A549 (cell line): ENCODE results near the gene ADD1. TPM values are rescaled to one million over a fixed set of nuclear protein-coding genes. Genes with fewer than 3 reads are reported as not detected.

Source experiments
- ATAC-seq, 2 experiments: fragments of 200-7000 bp in 1 of 2; fragments of >200 bp in 1 of 2; cut with Nextera tagmentation in 1 of 2; cut with Tn5 transposase in 1 of 2; 3 replicates each; pipeline versions ENCODE4 v1.8.0 to v1.9.1; 2018 to 2020; ENCODE audit warnings: mild to moderate bottlenecking in 1 of 2, moderate library complexity in 1 of 2
- CTCF ChIA-PET: fragments of 300-600 bp; sonication (Branson Sonifier 250); formaldehyde crosslinking; extraction: SDS; loops from one replicate; lab custom pipeline; 2021; ENCODE audit warnings: antibody characterized with exemption, inconsistent platforms; lab: Yijun Ruan, JAX
- POLR2A ChIA-PET: fragments of 350-600 bp; formaldehyde crosslinking; extraction: SDS; loops from one replicate; lab custom pipeline; 2021; ENCODE audit warnings: antibody characterized with exemption, inconsistent platforms; lab: Yijun Ruan, JAX
- DNase-seq, 2 experiments: peaks; one replicate each; pipeline versions ENCODE4 v3.0.0 to v3.0.0-alpha.2; 2011 to 2016; ENCODE audit warnings: low read depth in 1 of 2, low spot score in 1 of 2
- FAIRE-seq: peaks from 2 replicates; lab custom pipeline; 2011; peaks lifted over from hg19 to GRCh38; lab: Jason Lieb, UNC
- H3K27ac ChIP-seq, 2 experiments: fragments of >200 bp; sonication (Bioruptor Twin); formaldehyde crosslinking; 3 replicates each; pipeline ENCODE4 v1.5.1; 2016 to 2017
- H3K4me1 ChIP-seq: fragments of >200 bp; sonication (Bioruptor Twin); formaldehyde crosslinking; 3 replicates; pipeline ENCODE4 v1.6.1; 2016
- H3K4me2 ChIP-seq: fragments of >200 bp; sonication (Bioruptor Twin); formaldehyde crosslinking; 3 replicates; pipeline ENCODE4 v1.6.1; 2016
- H3K4me3 ChIP-seq: fragments of >200 bp; sonication (Bioruptor Twin); formaldehyde crosslinking; 3 replicates; pipeline ENCODE4 v1.5.1; 2016
- H3K9me3 ChIP-seq: fragments of >200 bp; sonication (Bioruptor Twin); formaldehyde crosslinking; 3 replicates; pipeline ENCODE4 v1.6.1; 2016
- BHLHE40 ChIP-seq: IDR thresholded peaks from 2 replicates; pipeline ENCODE4 v1.6.1; 2012; ENCODE audit warnings: low read depth, low read length, inconsistent platforms
- CEBPB ChIP-seq, 2 experiments: fragments of >200 bp in 1 of 2; sonication (Bioruptor Twin) in 1 of 2; formaldehyde crosslinking in 1 of 2; IDR thresholded peaks; 2 replicates each; pipeline ENCODE4 v1.6.1; 2012 to 2016
- CHD2 ChIP-seq: fragments of 150-350 bp; IDR thresholded peaks from 2 replicates; pipeline ENCODE4 v1.6.1; 2014; ENCODE audit warnings: low read length; ENCODE audit not compliant: partially characterized antibody
- CHD4 ChIP-seq: fragments of 200-600 bp; sonication (generic); IDR thresholded peaks from 2 replicates; pipeline ENCODE4 v1.6.1; 2016; ENCODE audit warnings: antibody characterized with exemption, mild to moderate bottlenecking, borderline replicate concordance
- EP300 ChIP-seq, 2 experiments: fragments of >200 bp; sonication (Bioruptor Twin); formaldehyde crosslinking; IDR thresholded peaks; 2 replicates in 1 of 2; 3 replicates in 1 of 2; pipeline ENCODE4 v1.6.1; 2016 to 2017
- ESRRA ChIP-seq: fragments of 150-350 bp; IDR thresholded peaks from 2 replicates; pipeline ENCODE4 v1.6.1; 2014; ENCODE audit warnings: mild to moderate bottlenecking, low read length, borderline replicate concordance
- FOSL2 ChIP-seq, 2 experiments: fragments of 450-650 bp in 1 of 2; fragments of >200 bp in 1 of 2; sonication (Bioruptor Twin) in 1 of 2; formaldehyde crosslinking; IDR thresholded peaks; 2 replicates each; pipeline versions ENCODE4 v1.5.0 to v1.6.1; 2016 to 2020; ENCODE audit warnings: mild to moderate bottlenecking in 1 of 2, moderate library complexity in 1 of 2
- GATA3 ChIP-seq: IDR thresholded peaks from 2 replicates; pipeline ENCODE4 v1.6.1; 2012; ENCODE audit warnings: borderline replicate concordance
- HOXA7 ChIP-seq: fragments of 250-450 bp; sonication (Bioruptor Pico); IDR thresholded peaks from 2 replicates; pipeline ENCODE4 v1.5.0; 2020; ENCODE audit warnings: mild to moderate bottlenecking, moderate library complexity
- KDM1A ChIP-seq: fragments of 200-600 bp; sonication (generic); IDR thresholded peaks from 2 replicates; pipeline ENCODE4 v1.6.1; 2016; ENCODE audit warnings: low read depth, mild to moderate bottlenecking
- NFE2L2 ChIP-seq: fragments of 150-350 bp; conservative IDR thresholded peaks from 2 replicates; pipeline ENCODE4 v1.6.1; 2014; ENCODE audit warnings: low read length
- NR3C1 ChIP-seq: fragments of >200 bp; sonication (Bioruptor Twin); formaldehyde crosslinking; IDR thresholded peaks from 3 replicates; pipeline ENCODE4 v1.6.1; 2017
- PHF8 ChIP-seq: fragments of 200-600 bp; sonication (generic); IDR thresholded peaks from 2 replicates; pipeline ENCODE4 v1.6.1; 2016; ENCODE audit warnings: low read depth, mild to moderate bottlenecking, antibody characterized with exemption, moderate library complexity, borderline replicate concordance
- RARB ChIP-seq: fragments of 250-450 bp; sonication (Bioruptor Pico); IDR thresholded peaks from 2 replicates; pipeline ENCODE4 v1.8.0; 2021; ENCODE audit warnings: mild to moderate bottlenecking, moderate library complexity
- RFX5 ChIP-seq: fragments of 450-650 bp; IDR thresholded peaks from 2 replicates; pipeline ENCODE4 v1.7.1; 2014; ENCODE audit warnings: antibody characterized with exemption, mild to moderate bottlenecking, moderate library complexity
- SMC3 ChIP-seq: fragments of >200 bp; sonication (Bioruptor Twin); formaldehyde crosslinking; IDR thresholded peaks from 3 replicates; pipeline ENCODE4 v1.6.1; 2018; ENCODE audit warnings: inconsistent platforms
- SREBF2 ChIP-seq: fragments of 450-650 bp; IDR thresholded peaks from 2 replicates; pipeline ENCODE4 v1.6.1; 2014; ENCODE audit warnings: mild to moderate bottlenecking, moderate library complexity
- TFCP2L1 ChIP-seq: fragments of 250-450 bp; sonication (Bioruptor Pico); IDR thresholded peaks from 2 replicates; pipeline ENCODE4 v1.5.0; 2021; ENCODE audit warnings: mild to moderate bottlenecking
- ZC3H11A ChIP-seq: fragments of 450-650 bp; IDR thresholded peaks from 2 replicates; pipeline ENCODE4 v1.6.1; 2014; ENCODE audit warnings: antibody characterized with exemption, mild to moderate bottlenecking
- ZFP36 ChIP-seq: fragments of 450-650 bp; IDR thresholded peaks from 2 replicates; pipeline ENCODE4 v1.6.1; 2014; ENCODE audit warnings: borderline replicate concordance; ENCODE audit not compliant: partially characterized antibody
- ZSCAN20 ChIP-seq: fragments of 250-450 bp; sonication (Bioruptor Pico); IDR thresholded peaks from 2 replicates; pipeline ENCODE4 v1.8.0; 2022; ENCODE audit warnings: mild to moderate bottlenecking, moderate library complexity
- WGBS: methylation state at CpG from one replicate; pipeline ENCODE4 v1.1.6; 2017; ENCODE audit errors: missing lambda C conversion rate; 5-methylcytosine and 5-hydroxymethylcytosine counted together
- polyA plus RNA-seq, 4 experiments: library from polyadenylated mRNA; depleted of rRNA in 3 of 4; stranded (reverse); fragments of >200 nt; fragmentation: RNase III in 1 of 4; extraction: RNeasy Plus Mini Kit Qiagen cat#74134 plus additional on column Dnase treatment in 1 of 4; gene quantifications; 2 replicates in 3 of 4; 3 replicates in 1 of 4; pipeline ENCODE4 v1.2.3, GENCODE V29; 2011 to 2017
- TF ChIP-seq, protein P1 (sequence below): fragments of 200-600 bp; sonication (generic); IDR thresholded peaks from 2 replicates; pipeline ENCODE4 v1.6.1; 2016; ENCODE audit warnings: antibody characterized with exemption, mild to moderate bottlenecking, moderate library complexity
- TF ChIP-seq, protein P2 (sequence below): IDR thresholded peaks from 2 replicates; pipeline ENCODE4 v1.6.1; 2012; ENCODE audit warnings: low read depth, borderline replicate concordance
- TF ChIP-seq, protein P3 (sequence below): fragments of 250-450 bp; sonication (Bioruptor Pico); IDR thresholded peaks from 2 replicates; pipeline ENCODE4 v1.5.0; 2020; ENCODE audit warnings: low read depth, mild to moderate bottlenecking, moderate library complexity

The ADD1 gene
- polyA plus RNA-seq, 2 of the 4 experiments (the other 2 are of a cell fraction), result 59.7 to 60.3 TPM

DNA sequence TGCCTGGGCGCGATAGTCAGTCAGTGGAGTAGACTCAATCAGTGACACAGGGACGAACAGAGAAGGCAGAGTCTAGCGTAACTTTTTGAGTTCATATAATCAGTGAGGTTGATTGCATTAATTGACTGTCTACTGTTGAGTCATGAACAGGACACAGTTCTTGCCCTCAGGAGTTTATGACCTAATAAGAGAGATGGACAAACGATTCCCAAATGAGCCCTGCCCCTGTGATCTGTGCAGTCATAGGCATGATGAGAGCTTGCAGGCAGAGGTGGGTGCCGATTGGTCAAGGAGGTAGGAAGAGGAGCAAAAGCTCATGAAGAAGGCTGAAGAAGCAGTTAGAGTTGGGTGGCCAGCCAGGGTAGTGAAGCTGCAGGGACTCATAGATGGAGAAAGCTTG lies 57.1 kb downstream of the ADD1 start:
- no peak for ATAC-seq
- TF ChIP-seq ZFP36 (no peak), FOSL2 (IDR thresholded peaks at IDR 0.05) (no peak), FOSL2 (CRISPR knock-in tag; IDR thresholded peaks at IDR 0.05) (no peak), BHLHE40 (no peak), NR3C1 (no peak), RFX5 (no peak), SREBF2 (no peak), CHD2 (no peak), PHF8 (no peak), SMC3 (no peak), ZC3H11A (no peak), CHD4 (no peak), NFE2L2 (no peak), HOXA7 (no peak), RARB (no peak)
- TF ChIP-seq, protein P1, sequence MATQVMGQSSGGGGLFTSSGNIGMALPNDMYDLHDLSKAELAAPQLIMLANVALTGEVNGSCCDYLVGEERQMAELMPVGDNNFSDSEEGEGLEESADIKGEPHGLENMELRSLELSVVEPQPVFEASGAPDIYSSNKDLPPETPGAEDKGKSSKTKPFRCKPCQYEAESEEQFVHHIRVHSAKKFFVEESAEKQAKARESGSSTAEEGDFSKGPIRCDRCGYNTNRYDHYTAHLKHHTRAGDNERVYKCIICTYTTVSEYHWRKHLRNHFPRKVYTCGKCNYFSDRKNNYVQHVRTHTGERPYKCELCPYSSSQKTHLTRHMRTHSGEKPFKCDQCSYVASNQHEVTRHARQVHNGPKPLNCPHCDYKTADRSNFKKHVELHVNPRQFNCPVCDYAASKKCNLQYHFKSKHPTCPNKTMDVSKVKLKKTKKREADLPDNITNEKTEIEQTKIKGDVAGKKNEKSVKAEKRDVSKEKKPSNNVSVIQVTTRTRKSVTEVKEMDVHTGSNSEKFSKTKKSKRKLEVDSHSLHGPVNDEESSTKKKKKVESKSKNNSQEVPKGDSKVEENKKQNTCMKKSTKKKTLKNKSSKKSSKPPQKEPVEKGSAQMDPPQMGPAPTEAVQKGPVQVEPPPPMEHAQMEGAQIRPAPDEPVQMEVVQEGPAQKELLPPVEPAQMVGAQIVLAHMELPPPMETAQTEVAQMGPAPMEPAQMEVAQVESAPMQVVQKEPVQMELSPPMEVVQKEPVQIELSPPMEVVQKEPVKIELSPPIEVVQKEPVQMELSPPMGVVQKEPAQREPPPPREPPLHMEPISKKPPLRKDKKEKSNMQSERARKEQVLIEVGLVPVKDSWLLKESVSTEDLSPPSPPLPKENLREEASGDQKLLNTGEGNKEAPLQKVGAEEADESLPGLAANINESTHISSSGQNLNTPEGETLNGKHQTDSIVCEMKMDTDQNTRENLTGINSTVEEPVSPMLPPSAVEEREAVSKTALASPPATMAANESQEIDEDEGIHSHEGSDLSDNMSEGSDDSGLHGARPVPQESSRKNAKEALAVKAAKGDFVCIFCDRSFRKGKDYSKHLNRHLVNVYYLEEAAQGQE, result no peak
- TF ChIP-seq, protein P2, sequence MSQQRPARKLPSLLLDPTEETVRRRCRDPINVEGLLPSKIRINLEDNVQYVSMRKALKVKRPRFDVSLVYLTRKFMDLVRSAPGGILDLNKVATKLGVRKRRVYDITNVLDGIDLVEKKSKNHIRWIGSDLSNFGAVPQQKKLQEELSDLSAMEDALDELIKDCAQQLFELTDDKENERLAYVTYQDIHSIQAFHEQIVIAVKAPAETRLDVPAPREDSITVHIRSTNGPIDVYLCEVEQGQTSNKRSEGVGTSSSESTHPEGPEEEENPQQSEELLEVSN, result no peak
- TF ChIP-seq, protein P3, sequence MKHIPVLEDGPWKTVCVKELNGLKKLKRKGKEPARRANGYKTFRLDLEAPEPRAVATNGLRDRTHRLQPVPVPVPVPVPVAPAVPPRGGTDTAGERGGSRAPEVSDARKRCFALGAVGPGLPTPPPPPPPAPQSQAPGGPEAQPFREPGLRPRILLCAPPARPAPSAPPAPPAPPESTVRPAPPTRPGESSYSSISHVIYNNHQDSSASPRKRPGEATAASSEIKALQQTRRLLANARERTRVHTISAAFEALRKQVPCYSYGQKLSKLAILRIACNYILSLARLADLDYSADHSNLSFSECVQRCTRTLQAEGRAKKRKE (CRISPR knock-in tag), result no peak
- DNase-seq, result no peak
- POLR2A ChIA-PET, result no interaction called here
- H3K4me3 ChIP-seq, result no peak overlapping the region
- 89% methylated on average over 6 of the region's 6 CpGs for WGBS
- FAIRE-seq, result no peak
- no peak overlapping the region for H3K27ac ChIP-seq
- peaks cover 6% of the 10 kb centered on the region; the same call in 1 of the 3 replicates for H3K4me1 ChIP-seq
- CTCF ChIA-PET, result interaction anchor here (1.2 kb wide), 1 partner anchor 11 kb away, joined by 3 read pairs; no protein-coding TSS in a partner anchor
- no peaks in the 10 kb centered on the region for H3K9me3 ChIP-seq
- no peak overlapping the region for H3K4me2 ChIP-seq

DNA sequence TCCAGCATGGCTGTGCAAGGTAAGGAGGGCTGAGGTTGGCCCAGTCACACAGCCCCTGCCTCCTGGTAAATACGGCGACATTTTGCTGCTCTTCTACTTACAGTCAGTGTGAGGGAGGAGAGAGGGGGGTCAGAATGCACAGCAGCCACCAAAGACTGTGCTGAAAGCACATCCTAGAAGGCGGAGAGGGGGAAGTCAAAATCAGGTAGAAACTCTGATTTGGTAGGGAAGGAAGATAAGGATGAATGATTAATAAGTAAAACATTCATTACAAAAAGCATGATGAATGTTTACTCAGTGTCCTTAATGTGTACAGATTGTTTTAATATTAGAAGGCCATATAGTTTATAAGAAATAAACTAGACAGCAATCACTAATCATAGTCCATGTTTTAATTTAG lies 57.5 kb downstream of the ADD1 start:
- Histone ChIP-seq H3K4me3 (no peak overlapping the region), H3K4me1 (peaks cover 6% of the 10 kb centered on the region; the same call in 1 of the 3 replicates), H3K27ac (no peak overlapping the region), H3K9me3 (no peaks in the 10 kb centered on the region), H3K4me2 (no peak overlapping the region)
- WGBS, result 100% methylated on average over 1 of the region's 3 CpGs
- POLR2A ChIA-PET, result no interaction called here
- ATAC-seq (no peak), FAIRE-seq (no peak), DNase-seq (no peak)
- CTCF ChIA-PET, result interaction anchor here (1.2 kb wide), 1 partner anchor 10 kb away, joined by 3 read pairs; no protein-coding TSS in a partner anchor
- TF ChIP-seq ZFP36 (no peak), ZSCAN20 (CRISPR knock-in tag) (no peak), ZC3H11A (no peak), EP300 (IDR thresholded peaks at IDR 0.05) (no peak), KDM1A (no peak), ESRRA (no peak), GATA3 (no peak), SMC3 (no peak), TFCP2L1 (CRISPR knock-in tag) (no peak), CEBPB (IDR thresholded peaks at IDR 0.05) (no peak)
- TF ChIP-seq, protein P2, result no peak
